Stimulated activated CD4-positive, alpha-beta T cell treated with anti-CD3 and anti-CD28 coated beads, Interleukin-2, amount 100 ng/mL, for 48 hours (primary cell): ENCODE measurements around the gene PEAK1.

Source experiments
- DNase-seq, 2 donors: peaks; one replicate each; pipeline ENCODE4 v3.0.0-alpha.2; 2020

PEAK1 gene, protein sequence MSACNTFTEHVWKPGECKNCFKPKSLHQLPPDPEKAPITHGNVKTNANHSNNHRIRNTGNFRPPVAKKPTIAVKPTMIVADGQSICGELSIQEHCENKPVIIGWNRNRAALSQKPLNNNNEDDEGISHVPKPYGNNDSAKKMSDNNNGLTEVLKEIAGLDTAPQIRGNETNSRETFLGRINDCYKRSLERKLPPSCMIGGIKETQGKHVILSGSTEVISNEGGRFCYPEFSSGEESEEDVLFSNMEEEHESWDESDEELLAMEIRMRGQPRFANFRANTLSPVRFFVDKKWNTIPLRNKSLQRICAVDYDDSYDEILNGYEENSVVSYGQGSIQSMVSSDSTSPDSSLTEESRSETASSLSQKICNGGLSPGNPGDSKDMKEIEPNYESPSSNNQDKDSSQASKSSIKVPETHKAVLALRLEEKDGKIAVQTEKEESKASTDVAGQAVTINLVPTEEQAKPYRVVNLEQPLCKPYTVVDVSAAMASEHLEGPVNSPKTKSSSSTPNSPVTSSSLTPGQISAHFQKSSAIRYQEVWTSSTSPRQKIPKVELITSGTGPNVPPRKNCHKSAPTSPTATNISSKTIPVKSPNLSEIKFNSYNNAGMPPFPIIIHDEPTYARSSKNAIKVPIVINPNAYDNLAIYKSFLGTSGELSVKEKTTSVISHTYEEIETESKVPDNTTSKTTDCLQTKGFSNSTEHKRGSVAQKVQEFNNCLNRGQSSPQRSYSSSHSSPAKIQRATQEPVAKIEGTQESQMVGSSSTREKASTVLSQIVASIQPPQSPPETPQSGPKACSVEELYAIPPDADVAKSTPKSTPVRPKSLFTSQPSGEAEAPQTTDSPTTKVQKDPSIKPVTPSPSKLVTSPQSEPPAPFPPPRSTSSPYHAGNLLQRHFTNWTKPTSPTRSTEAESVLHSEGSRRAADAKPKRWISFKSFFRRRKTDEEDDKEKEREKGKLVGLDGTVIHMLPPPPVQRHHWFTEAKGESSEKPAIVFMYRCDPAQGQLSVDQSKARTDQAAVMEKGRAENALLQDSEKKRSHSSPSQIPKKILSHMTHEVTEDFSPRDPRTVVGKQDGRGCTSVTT (N-terminal part only)

GRCh38 chr15:77419836-77420609, at the start of gene PEAK1:
TSS of gene PEAK1 (minus strand) at chr15:77420104. CDS start at chr15:77181926, 238,178 bp downstream.
- DNase-seq = peak; percentile 98 to 99

GRCh38 chr15:77468896-77469295, 49.0 kb upstream of the PEAK1 start:
- DNase-seq = no peak

GRCh38 chr15:77466521-77466920, 46.6 kb upstream of the PEAK1 start:
- DNase-seq = no peak

DNA sequence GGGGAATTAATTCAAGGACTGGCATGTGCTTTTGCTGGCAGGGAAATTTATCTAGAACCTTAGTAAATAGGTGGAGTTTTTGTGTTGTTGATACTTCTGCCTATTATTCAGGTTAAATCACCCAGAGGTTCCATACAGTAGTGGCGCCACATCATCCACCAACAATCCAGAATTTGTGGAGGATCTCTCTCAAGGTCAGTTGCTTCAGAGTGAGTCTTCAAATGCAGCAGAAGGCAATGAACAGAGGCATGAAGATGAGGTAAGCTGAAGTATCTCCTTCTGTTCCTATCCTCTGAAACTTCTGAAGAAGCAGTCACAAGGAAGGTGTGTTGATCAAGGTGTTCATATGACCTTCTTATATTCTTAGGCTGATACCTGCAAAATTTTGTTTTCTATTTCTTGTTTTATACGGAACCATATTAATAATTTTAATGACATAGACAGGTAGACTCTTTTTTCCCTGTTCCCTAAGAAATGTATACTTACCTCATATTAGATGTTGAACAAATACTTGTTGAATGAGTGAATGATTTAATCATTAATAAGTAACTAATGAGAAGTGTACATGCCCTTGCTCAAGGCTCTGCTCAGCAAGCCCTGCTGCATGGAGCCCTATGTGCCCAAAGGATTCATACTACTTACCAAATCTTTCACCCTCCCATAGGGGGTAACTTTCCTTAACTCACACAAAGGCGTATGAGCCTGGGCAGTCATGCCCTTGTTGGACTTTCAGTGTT, 44.4 kb upstream of the PEAK1 start:
- no peak for DNase-seq

- DNase-seq = no peak
Measured at GRCh38 chr15:77461486-77461885, 41.6 kb upstream of the PEAK1 start.

GRCh38 chr15:77459031-77459430, 39.1 kb upstream of the PEAK1 start:
- no peak for DNase-seq

GRCh38 chr15:77457905-77458265, 38.0 kb upstream of the PEAK1 start:
- no peak for DNase-seq

GRCh38 chr15:77457191-77457904, 37.4 kb upstream of the PEAK1 start:
- DNase-seq = no peak

GRCh38 chr15:77456746-77457145, 36.8 kb upstream of the PEAK1 start:
- no peak for DNase-seq

- no peak for DNase-seq
Measured at GRCh38 chr15:77455696-77456321, 35.9 kb upstream of the PEAK1 start.

GRCh38 chr15:77454951-77455350, 35.0 kb upstream of the PEAK1 start:
- no peak for DNase-seq

- no peak for DNase-seq
Measured at GRCh38 chr15:77454265-77454664, 34.4 kb upstream of the PEAK1 start.

DNA sequence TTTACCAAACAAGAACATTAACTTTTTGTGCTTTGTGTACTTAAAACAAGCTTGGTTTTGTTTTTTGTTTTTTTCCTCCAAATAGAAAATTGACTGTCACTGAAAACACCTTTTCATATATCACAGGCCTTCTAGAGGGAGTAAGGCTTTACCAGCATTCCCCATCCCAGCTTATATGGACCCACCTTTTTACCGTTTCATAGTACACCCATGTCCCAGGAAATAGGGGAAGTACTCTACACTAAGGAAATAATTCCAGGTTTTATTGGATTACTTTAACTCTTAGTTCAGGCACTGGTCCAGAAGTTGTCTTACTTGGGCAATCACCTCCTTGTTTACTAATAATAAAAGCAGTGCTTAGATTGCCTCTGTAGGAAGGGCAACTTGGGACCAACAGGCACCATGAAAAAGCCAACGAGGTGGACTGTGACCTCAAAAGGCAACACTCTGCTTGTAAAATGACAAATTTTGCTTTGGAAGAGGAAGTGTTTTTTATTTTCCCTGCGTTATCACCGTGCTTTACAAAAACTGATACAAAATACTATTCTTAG, 27.0 kb upstream of the PEAK1 start:
- no peak for DNase-seq

DNA sequence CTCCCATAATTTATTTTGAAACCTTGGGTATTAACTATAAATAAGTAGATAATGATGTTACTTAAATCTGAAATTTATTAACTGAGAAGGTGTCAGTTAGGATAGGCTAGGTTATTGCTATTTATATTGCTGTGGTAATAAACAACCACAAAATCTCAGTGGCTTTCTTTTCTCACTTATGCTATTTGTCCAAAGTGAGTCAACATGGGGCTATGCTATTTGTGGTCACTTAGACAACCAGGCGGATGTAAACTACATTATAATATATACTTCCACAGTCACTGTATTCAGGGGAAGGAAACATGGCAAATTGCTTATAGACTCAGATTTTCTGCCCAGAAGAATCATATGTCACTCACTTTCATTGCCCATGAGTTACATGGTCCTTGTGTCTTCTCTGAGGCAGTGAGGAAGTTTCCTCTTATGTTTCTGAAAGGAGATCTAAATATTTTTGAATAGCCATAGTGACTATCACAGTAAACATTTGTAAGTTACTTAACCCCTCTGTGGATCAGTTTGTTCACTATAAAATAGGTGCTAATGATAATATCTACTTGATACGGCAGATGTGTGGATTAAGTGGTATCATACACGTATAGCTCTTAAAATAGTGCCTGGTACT, 20.6 kb upstream of the PEAK1 start:
- DNase-seq = no peak

GRCh38 chr15:77437264-77437663, 17.4 kb upstream of the PEAK1 start:
- DNase-seq = no peak

GRCh38 chr15:77436822-77437221, 16.9 kb upstream of the PEAK1 start:
- DNase-seq = no peak

DNA sequence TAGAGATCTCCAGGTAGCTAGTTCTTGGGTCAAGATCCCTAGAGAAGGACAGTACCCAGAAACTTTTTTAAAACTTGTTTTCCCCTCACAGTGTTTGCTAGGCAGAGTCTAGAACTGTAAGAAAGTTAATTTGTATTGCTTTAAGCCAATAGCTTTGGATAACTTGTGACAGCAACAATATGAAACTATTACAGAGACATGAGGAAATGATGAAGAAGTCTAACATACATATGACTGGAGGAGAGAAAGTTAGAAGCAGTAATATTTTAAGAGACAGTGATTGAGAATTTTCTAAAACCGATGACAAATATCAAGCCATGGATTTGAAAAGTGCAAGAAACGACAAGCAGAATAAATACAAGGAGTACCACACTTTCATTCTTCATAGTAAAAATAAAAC, 10.7 kb upstream of the PEAK1 start:
- DNase-seq = no peak

GRCh38 chr15:77430213-77430612, 10.3 kb upstream of the PEAK1 start:
- no peak for DNase-seq

GRCh38 chr15:77426871-77427270, 7.0 kb upstream of the PEAK1 start:
- no peak for DNase-seq

- DNase-seq = no peak
Measured at GRCh38 chr15:77426377-77426776, 6.5 kb upstream of the PEAK1 start.
